Kidney epithelial cell (primary cell): Measurements from ENCODE around the gene PTTG1IP. TPM values are rescaled to one million over a fixed set of nuclear protein-coding genes. Genes with fewer than 3 reads are reported as not detected.

Experiments
- DNase-seq: peaks from one replicate; pipeline ENCODE4 v3.0.0-alpha.2; 2010; ENCODE audit warnings: low read depth
- H3K27me3 ChIP-seq: 2 replicates; pipeline ENCODE4 v1.6.0; 2011; ENCODE audit warnings: low read length; ENCODE audit not compliant: control insufficient read depth, insufficient read depth
- H3K36me3 ChIP-seq: 2 replicates; pipeline ENCODE4 v1.5.1; 2011; ENCODE audit warnings: low read length; ENCODE audit not compliant: control insufficient read depth, insufficient read depth
- H3K4me3 ChIP-seq: 2 replicates; pipeline ENCODE4 v1.5.1; 2011; ENCODE audit warnings: low read depth, mild to moderate bottlenecking, control low read depth, low read length
- CTCF ChIP-seq: IDR thresholded peaks from 2 replicates; pipeline ENCODE4 v1.5.1; 2011; ENCODE audit warnings: mild to moderate bottlenecking, moderate library complexity, low read length, control low read depth, inconsistent platforms; ENCODE audit not compliant: insufficient read depth, poor library complexity, severe bottlenecking
- total RNA-seq: library from RNA; depleted of rRNA; stranded (reverse); fragments of >200 nt; gene quantifications from 2 replicates; pipeline ENCODE4 v1.2.3, GENCODE V29; 2015

Gene PTTG1IP
- total RNA-seq, 1 donor from 2014 or later = 538 TPM

- DNase-seq = no peak
- no peak for TF ChIP-seq CTCF
- H3K36me3 ChIP-seq = no peaks in the 10 kb centered on the region
- no peak overlapping the region for H3K4me3 ChIP-seq
- H3K27me3 ChIP-seq = peaks cover 35% of the 10 kb centered on the region
These were observed 17.6 kb upstream of the PTTG1IP start for GRCh38 chr21:44890961-44891541.

- no peak for TF ChIP-seq CTCF
These were observed 16.9 kb upstream of the PTTG1IP start for GRCh38 chr21:44890338-44890931.

GRCh38 chr21:44889625-44890337 lies 16.3 kb upstream of the PTTG1IP start:
- Histone ChIP-seq H3K4me3 (no peak overlapping the region), H3K27me3 (peaks cover 34% of the 10 kb centered on the region), H3K36me3 (no peaks in the 10 kb centered on the region)
- no peak for DNase-seq
- no peak for TF ChIP-seq CTCF

More at GRCh38 chr21:44890338-44890931, 16.9 kb upstream of the PTTG1IP start:
- DNase-seq = no peak
- Histone ChIP-seq H3K4me3 (no peak overlapping the region), H3K27me3 (peaks cover 35% of the 10 kb centered on the region), H3K36me3 (no peaks in the 10 kb centered on the region)

- DNase-seq = no peak
- no peak overlapping the region for H3K4me3 ChIP-seq
- H3K27me3 ChIP-seq = peaks cover 28% of the 10 kb centered on the region
- H3K36me3 ChIP-seq = no peaks in the 10 kb centered on the region
- no peak for TF ChIP-seq CTCF
These were observed 15.4 kb upstream of the PTTG1IP start for GRCh38 chr21:44888581-44889550.

- Histone ChIP-seq H3K36me3 (no peaks in the 10 kb centered on the region), H3K27me3 (peaks cover 20% of the 10 kb centered on the region), H3K4me3 (no peak overlapping the region)
- no peak for TF ChIP-seq CTCF
- DNase-seq = no peak
These were observed 14.5 kb upstream of the PTTG1IP start for GRCh38 chr21:44887807-44888580.
